ENCODE measurements around the gene SCD.

SCD gene

DNA sequence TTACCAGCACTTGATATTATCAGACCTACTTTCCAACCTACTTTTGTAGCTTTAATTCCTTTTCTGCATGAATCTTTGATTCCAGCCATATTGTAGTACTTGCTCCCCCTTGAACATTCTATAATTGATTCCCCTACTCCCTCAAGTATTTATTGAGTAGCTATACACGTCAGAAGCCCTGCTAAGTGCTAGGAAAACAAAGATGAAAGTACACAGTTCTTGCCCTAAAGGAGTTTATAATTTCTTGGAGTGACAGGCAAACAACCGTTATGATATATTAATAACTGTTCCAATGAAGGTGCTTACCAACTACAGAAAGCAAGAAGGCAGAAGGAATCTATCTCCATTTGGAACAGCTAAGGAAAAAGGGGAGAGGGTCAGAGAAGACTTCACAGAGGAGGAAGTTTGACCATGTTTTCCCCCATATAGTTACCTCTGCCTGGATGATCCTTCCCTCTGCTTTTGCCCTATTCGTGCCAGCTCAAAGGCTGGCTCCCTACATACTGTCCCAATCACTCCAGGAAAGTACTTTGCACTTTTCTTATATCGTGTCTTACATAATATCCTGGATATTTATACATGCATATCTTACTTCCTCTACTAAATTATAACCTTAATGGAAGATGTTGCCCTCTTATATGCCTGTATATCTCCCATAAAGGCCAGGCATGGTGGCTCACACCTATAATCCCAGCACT lies 54.7 kb downstream of the SCD start:
- no peak for DNase-seq (ENCODE audit: low spot score)

DNA sequence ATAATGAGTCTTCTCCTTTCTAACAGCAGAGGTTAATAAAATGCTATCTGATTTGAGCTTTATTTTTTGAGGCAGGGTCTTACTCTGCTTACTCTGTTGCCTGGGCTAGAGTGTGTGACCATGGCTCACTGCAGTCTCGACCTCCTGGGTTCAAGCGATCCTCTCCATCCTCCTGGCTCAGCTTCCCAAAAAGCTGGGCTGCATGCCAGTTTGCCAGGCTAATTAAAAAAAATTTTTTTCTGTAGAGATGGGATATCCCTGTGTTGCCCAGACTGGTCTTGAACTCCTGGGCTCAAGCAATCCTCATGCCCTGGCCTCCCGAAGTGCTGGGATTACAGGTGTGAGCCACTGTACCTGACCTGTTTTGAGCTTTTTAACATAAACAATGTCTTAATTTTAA lies 56.7 kb downstream of the SCD start:
- DNase-seq (ENCODE audit: low spot score), result no peak

DNA sequence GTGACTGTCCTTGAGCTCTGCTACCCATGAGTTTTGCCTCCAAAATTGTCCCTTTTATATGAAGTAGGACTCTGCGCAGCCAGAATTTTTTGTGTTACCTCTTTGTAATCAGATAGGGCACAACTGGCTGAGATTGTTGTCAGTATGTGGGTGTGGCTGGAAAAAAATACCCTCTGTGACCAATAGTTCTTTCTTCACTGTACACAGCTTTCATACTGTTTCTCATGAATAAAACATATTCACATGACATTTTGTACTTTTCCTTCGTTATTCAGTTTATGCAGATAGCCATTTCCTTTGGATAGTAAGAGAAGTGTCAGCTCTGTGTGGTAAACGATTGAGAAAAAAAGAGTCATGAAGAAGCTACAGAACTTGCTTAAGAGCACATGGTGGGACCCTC lies 66.1 kb downstream of the SCD start:
- DNase-seq (ENCODE audit: low spot score), result no peak
